NCI-H1694 (cell line): ENCODE results near the gene HTR6.

ENCODE experiments used
- DNase-seq: peaks from one replicate; lab custom pipeline; 2025; lab: John Stamatoyannopoulos, UW

Gene HTR6

DNA sequence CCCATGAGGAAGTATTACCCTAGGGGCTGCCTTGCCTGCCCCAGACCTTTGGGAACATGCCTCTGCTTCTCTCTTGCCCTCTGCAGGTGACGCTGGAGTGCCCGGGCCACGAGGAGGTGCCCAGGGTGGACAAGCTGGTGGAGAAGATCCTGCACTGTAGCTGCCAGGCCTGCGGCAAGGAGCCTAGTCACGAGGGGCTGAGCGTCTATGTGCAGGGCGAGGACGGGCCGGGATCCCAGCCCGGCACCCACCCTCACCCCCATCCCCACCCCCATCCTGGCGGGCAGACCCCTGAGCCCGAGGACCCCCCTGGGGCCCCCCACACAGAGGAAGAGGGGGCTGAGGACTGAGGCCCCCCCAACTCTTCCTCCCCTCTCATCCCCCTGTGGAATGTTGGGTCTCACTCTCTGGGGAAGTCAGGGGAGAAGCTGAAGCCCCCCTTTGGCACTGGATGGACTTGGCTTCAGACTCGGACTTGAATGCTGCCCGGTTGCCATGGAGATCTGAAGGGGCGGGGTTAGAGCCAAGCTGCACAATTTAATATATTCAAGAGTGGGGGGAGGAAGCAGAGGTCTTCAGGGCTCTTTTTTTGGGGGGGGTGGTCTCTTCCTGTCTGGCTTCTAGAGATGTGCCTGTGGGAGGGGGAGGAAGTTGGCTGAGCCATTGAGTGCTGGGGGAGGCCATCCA, 7.8 kb upstream of the HTR6 start:
- DNase-seq = no peak

DNA sequence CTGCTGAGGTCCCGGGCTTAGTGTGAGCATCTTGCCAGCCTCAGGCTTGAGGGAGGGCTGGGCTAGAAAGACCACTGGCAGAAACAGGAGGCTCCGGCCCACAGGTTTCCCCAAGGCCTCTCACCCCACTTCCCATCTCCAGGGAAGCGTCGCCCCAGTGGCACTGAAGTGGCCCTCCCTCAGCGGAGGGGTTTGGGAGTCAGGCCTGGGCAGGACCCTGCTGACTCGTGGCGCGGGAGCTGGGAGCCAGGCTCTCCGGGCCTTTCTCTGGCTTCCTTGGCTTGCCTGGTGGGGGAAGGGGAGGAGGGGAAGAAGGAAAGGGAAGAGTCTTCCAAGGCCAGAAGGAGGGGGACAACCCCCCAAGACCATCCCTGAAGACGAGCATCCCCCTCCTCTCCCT, 7.2 kb upstream of the HTR6 start:
- DNase-seq = no peak

DNA sequence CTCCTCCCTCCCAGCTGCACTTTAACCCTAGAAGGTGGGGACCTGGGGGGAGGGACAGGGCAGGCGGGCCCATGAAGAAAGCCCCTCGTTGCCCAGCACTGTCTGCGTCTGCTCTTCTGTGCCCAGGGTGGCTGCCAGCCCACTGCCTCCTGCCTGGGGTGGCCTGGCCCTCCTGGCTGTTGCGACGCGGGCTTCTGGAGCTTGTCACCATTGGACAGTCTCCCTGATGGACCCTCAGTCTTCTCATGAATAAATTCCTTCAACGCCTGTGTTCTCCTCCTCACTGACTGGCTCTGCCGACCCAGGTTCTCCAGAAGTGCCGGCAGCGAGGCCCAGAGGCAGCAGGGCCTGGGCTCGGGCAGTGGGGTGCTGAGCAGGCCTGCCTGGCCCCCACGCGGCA, 6.5 kb upstream of the HTR6 start:
- no peak for DNase-seq

DNA sequence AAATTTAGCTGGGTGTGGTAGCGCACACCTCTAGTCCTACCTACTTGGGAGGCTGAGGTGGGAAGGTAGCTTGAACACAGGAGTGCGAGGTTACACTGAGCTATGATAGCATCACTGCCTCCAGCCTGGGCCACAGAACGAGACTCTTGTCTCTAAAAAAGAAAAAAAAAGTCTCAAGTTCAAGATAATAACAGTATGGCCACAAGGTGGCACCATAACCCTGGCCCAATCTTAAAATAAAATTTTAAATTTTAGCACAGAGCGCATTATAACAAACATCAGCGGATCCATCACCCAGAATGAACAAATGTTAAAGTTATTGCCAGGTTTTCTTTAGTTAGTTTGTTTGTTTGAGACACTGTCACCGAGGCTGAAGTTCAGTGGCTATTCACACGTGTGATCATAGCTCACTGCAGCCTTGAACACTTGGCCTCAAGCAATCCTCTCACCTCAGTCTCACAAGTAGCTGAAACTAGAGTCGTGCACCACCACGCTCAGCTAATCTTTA, 2.9 kb upstream of the HTR6 start:
- DNase-seq = peak; percentile 34

DNA sequence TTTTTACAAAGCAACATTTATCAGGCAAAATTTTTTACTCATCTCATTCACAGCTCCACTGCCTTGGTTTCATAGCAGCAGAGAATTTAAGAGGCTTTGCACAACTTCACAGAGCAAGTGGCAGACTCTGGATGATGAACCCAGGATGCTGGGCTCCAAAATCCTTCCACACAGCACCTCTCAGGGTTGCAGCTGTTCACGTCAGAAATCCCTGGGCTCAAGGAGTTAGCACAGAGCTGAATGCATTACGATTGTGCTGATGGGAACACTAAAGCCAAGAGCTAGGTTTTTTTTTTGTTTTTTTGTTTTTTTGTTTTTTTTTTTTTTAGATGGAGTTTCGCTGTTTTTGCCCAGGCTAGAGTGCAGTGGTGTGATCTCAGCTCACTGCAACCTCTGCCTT, 2.4 kb upstream of the HTR6 start:
- no peak for DNase-seq

DNA sequence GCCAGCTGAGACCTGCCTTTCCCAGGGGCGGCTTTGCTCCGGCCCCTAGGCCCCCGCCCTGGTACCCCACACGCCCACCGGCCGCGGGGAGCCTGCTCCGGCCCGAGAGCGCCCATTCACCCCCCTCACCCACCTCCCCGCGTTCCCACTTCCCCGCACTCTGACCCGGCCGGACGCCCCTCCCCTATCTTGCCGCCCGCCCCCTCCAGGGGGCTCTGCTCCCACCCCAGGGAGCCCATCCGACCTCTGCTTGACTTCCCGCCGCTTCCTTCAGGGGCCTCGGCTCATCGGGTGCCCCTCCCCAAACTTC, 466 bp downstream of the HTR6 start:
- no peak for DNase-seq

DNA sequence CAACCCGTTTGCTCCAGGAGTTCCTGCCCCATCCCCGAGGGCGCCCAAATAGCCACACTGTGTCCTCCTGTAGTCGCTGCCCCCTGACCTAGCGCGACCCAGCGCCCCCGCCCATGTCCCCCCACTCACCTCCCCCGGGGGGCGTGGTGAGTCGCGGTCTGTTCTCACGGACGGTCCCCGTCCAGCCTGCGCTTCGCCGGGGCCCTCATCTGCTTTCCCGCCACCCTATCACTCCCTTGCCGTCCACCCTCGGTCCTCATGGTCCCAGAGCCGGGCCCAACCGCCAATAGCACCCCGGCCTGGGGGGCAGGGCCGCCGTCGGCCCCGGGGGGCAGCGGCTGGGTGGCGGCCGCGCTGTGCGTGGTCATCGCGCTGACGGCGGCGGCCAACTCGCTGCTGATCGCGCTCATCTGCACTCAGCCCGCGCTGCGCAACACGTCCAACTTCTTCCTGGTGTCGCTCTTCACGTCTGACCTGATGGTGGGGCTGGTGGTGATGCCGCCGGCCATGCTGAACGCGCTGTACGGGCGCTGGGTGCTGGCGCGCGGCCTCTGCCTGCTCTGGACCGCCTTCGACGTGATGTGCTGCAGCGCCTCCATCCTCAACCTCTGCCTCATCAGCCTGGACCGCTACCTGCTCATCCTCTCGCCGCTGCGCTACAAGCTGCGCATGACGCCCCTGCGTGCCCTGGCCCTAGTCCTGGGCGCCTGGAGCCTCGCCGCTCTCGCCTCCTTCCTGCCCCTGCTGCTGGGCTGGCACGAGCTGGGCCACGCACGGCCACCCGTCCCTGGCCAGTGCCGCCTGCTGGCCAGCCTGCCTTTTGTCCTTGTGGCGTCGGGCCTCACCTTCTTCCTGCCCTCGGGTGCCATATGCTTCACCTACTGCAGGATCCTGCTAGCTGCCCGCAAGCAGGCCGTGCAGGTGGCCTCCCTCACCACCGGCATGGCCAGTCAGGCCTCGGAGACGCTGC, 1.1 kb downstream of the HTR6 start:
- no peak for DNase-seq

DNA sequence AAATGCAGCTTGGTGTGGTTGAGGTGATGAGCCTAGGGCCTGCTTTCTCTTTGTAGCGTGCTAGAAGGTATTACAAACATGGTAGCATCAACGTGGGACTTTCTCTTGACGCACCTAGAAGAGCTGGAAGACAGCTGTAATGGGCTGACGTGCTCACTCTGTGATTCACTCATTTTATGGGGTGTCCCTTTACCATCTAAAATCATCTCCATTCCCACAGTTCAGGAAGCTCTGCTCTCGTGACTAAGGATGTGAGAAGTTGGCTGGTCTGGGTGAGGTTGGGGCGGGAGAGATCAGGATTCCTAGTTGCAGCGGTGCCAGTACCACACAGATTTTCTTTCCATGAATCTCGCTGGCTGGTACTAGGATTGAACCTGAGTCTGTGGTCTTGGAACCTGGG, 4.2 kb downstream of the HTR6 start:
- no peak for DNase-seq

DNA sequence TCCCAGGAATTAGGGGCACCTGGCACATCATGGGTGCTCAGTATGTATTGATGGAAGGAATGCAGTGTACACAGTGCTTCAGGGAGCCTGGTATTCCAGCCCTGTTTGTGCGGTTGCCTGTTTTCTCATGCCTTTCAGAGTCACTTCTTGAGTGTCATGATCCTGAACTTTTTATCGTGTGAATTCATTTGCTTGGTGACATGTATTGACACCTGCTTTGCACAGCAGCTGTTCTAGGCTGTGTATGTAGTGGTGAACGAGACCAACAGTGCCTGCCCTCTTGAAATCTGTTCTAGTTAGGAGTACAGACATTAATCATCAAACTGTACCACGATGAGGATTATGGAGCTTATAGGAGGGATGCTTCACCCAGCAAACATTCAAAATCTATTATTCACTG, 6.1 kb downstream of the HTR6 start:
- no peak for DNase-seq

DNA sequence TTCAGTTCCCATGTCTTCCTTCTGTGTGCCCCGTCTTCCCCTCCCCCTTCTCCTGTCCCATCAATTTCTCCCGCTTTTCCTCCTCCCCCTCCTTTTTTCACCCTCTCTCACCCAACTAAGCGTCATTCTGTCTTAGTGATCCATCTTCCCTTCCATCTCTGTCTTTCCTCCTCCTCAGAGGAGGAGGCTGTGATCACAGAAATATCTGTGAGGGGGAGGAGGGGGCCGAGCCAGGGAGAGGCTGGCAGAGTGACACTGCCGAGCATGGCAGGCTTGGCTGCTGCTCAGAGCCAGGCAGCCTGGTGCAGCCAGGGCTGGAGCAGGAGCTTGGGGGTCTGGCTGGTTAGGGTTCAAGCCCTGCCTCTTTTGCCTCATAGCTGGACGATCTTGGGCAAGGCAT, 7.6 kb downstream of the HTR6 start:
- DNase-seq = no peak

DNA sequence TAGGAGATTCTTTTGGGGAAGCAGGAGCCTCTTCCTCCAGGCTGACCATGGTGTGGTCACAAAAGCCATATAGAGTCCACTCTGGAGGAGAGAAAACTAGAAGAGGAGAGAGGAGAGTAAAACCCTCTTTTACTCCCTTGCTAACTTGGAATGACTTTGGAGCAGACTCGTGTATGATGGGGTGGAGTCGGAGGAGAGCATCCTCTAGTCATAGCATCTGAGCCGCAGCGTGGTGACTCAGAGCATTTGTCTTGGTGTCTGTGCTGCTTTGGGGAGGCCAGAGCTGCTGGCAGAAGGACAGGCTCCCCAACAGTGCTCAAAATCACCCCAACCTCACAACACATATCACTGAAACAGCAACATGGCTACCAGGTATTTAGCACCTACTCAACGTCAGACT, 11.1 kb downstream of the HTR6 start:
- DNase-seq = no peak

DNA sequence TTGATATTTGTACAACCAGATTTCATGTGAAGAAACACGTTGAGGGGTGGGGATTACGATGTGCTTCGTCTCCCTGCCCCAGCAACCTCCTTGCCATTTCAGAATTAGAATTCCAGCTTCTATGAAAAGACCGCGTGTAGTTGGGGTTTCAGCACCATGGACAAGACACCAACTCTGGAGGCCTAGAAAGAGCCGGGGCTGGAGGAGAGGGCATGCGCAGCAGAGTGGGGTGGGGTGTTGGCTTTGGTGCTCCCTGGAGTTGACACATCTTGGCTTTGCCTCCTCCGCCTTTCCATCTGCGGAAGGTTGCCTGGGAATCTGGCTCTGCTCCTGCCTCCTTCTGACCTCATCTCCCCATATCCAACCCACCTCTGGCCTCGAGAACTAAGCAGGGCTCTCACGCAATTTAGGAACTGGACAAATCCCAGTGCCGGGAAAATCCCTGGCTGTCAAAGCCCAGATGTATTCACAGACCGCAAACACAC, 11.8 kb downstream of the HTR6 start:
- no peak for DNase-seq

DNA sequence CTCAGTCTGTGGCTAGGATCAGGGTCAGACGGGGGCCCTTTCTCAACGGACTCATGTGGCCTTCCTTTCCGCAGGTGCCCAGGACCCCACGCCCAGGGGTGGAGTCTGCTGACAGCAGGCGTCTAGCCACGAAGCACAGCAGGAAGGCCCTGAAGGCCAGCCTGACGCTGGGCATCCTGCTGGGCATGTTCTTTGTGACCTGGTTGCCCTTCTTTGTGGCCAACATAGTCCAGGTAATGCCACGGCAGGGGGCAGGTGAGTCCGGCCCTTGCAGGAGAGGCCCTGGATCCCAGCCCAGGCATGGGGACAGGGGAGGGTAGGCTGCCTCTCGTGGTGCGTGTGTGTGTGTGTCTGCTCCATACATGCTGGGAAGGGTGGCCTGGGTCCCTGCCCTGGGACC, 13.8 kb downstream of the HTR6 start:
- DNase-seq = no peak

DNA sequence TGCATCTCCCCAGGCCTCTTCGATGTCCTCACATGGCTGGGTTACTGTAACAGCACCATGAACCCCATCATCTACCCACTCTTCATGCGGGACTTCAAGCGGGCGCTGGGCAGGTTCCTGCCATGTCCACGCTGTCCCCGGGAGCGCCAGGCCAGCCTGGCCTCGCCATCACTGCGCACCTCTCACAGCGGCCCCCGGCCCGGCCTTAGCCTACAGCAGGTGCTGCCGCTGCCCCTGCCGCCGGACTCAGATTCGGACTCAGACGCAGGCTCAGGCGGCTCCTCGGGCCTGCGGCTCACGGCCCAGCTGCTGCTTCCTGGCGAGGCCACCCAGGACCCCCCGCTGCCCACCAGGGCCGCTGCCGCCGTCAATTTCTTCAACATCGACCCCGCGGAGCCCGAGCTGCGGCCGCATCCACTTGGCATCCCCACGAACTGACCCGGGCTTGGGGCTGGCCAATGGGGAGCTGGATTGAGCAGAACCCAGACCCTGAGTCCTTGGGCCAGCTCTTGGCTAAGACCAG, 14.3 kb downstream of the HTR6 start:
- DNase-seq = no peak

DNA sequence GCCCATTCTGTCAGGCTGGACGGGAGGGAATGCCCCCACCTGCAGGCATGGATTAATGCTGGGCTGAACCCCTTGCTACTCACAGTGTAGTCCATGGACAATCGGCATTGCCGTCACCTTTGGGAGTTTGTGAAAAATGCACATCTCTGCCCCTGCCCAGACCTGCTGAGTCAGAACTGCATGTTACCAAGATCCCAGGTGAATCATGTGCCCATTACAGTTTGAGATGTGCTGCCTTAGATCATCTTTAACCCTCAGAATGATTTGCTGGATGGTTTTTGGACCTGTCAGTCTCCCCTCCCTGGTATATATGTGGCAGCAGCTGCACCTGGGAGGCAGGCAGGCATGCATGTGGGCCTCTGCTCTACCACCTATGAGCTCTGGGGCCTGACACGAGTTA, 15.0 kb downstream of the HTR6 start:
- DNase-seq = no peak

DNA sequence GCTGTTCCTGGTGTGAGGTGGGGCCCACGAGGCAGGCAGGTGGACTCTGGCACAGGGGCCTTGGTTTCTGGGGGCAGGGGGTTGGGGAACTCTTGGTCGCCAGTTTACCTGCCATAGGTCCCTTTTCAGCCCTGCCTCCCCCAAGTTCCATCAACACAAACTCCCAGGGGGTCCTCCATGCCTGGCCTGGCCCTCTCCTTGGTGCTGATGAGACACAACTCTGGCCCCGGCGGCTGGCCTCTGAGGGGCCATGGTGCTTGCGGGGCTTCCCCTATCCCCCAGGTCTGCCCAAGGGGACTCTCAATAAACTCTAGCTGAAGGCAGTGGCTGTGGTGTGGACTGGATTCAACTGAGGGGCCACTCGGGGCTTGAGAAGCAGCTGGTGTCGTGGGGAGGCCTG, 16.0 kb downstream of the HTR6 start:
- no peak for DNase-seq

DNA sequence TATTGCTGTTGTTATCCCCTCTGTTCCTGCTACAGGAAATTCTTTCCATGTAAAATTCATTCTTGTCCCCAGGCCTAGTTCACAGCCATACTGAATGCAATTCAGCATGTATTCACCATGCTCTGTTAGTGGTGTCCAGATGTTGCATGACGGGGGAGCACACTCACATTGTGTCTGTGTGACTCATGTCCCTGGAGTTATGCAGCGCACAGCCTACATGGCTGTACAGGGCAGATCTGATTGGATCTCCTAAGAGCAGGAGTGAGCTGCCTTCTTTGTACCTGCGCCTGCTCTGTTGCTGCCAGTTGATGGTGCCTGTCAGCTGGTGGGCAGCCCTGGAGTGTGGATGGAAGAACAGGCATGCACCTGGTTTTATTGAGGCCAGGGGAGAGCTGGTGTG, 17.6 kb downstream of the HTR6 start:
- no peak for DNase-seq

DNA sequence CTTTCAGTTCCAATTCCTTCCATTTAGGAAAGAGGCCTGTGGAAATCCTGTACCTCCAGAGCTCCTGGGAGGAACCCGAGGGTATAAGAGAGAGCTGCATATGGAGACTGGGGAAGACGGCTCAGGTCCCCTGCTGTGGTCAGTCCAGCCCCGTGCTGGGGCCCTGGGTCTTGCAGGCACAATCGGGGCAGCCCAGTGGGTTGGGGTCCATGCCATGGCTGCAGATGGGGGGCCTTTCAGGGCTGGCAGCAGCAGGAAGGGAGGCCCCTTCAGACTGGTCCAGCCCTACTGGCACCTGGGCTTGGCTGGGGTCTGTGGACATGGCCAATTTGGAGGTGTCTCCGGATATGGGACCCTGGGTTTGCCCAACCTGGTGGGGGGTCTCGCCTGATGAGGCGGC, 18.2 kb downstream of the HTR6 start:
- no peak for DNase-seq

DNA sequence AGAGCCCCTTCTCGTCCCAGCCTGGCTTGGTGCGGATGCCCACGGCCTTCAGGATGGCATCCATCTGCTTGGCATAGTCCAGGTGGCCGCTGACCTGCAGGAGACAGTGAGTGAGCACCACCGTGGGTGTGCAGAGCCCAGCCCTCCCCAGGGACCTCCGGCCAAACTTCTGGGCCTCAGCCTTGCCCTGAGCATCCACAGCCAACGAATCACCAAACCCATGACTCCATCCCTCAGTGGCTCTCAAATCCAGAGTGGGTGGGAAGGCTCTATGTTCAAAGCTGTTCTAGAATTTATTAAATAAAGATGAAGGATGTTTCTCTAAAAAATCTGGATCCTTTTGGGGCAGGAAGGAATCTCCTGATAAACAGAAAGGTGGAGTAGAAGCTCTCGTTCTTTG, 18.7 kb downstream of the HTR6 start:
- DNase-seq = no peak

DNA sequence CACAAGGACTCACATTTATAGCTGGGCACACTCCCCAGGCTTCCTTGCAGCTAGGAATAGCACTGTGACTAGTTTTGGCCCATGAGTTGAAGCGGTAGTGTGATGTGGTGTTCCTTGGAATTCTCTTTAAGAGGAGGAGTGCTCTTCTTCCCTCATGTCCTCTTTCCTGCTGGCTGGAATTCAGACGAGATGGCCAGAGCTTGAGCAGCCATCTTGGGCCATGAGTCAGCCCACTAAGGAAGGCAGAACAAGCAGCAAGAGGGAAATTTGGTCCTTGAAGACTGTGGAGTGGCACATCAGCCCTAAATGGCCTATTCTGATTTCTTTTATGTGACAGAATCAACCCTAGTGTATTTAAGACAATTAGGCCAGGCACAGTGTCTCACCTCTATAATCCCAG, 20.0 kb downstream of the HTR6 start:
- no peak for DNase-seq

DNA sequence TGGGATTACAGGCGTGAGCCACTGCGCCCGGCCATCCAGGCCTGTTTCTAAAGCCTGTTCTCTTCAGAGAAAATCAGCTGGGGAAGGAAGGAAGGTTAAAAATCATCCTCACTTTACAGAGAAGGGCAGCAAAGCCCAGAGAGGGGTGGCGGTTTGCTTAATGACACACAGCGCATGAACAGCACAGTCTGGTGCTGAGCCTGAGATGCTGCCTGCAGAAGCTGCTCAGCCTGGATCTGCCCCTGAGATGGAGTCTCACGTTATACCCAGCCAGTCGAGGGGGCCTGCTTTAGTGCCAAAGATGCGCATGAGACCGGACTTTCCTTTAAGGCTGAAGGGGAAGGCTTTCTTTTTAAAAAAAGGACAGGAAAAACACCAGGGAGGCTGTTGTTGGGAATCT, 21.3 kb downstream of the HTR6 start:
- no peak for DNase-seq

DNA sequence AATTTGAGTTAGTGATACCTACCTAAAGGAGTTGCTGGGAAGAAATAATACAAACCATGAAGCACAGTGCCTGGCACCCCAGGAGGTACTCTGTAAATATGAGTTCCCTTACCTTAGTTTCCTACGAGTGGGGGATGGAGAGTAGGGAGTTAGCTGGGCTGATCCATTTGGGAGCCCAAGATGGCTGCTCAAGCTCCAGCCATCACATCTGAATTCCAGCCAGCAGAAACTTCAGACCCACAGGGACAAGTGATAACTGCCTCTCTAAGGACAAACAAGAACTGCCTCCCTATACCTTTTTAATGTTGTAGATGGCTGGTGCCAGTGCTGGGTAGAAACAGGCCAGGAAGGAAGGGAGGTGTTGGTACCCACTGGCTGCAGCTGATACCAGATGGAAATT, 22.7 kb downstream of the HTR6 start:
- no peak for DNase-seq
